NCI-H2171 treated with DMSO at 0.1 percent for 48 hours (cell line): ENCODE measurements around the gene DNMT3L.
"Not testable (repeated sequence)": the region's sequence is repeated elsewhere in the genome, so short reads cannot be mapped to it uniquely, and the experiment has no call there.

Experiments
- DNase-seq: peaks from one replicate; lab custom pipeline; 2025; lab: John Stamatoyannopoulos, UW

DNMT3L gene

GRCh38 chr21:44294391-44295162 is 32.9 kb upstream of the DNMT3L start:
- no peak for DNase-seq

GRCh38 chr21:44293551-44294231 is 32.0 kb upstream of the DNMT3L start:
- DNase-seq = no peak

- no peak for DNase-seq
These were observed 31.1 kb upstream of the DNMT3L start for GRCh38 chr21:44292812-44293195.

- no peak for DNase-seq
These were observed 30.5 kb upstream of the DNMT3L start for GRCh38 chr21:44291936-44292811.

GRCh38 chr21:44291078-44291935 is 29.6 kb upstream of the DNMT3L start:
- DNase-seq = no peak

- no peak for DNase-seq
These were observed 28.8 kb upstream of the DNMT3L start for GRCh38 chr21:44290327-44291077.

- no peak for DNase-seq
These were observed 27.8 kb upstream of the DNMT3L start for GRCh38 chr21:44289381-44290010.

- DNase-seq = no peak
These were observed 26.8 kb upstream of the DNMT3L start for GRCh38 chr21:44288251-44289110.

GRCh38 chr21:44286716-44287632 is 25.3 kb upstream of the DNMT3L start:
- no peak for DNase-seq

GRCh38 chr21:44286086-44286715 is 24.5 kb upstream of the DNMT3L start:
- DNase-seq = no peak

GRCh38 chr21:44285138-44285992 is 23.7 kb upstream of the DNMT3L start, which contains the start of gene AIRE:
Gene AIRE, plus strand, starts transcription at chr21:44285876. Its CDS starts 131 bp downstream, at chr21:44286007.
- DNase-seq = no peak

- no peak for DNase-seq
These were observed 22.3 kb upstream of the DNMT3L start for GRCh38 chr21:44283948-44284347.

- DNase-seq = not testable (repeated sequence)
These were observed 21.6 kb upstream of the DNMT3L start for GRCh38 chr21:44283211-44283785.

- no peak for DNase-seq
These were observed 20.7 kb upstream of the DNMT3L start for GRCh38 chr21:44282370-44282769.

GRCh38 chr21:44281801-44282200 is 20.1 kb upstream of the DNMT3L start:
- no peak for DNase-seq
